Measurements from ENCODE around the gene ALG14.
"Not testable (repeated sequence)": the region's sequence is repeated elsewhere in the genome, so short reads cannot be mapped to it uniquely, and the experiment has no call there.

Gene ALG14

DNA sequence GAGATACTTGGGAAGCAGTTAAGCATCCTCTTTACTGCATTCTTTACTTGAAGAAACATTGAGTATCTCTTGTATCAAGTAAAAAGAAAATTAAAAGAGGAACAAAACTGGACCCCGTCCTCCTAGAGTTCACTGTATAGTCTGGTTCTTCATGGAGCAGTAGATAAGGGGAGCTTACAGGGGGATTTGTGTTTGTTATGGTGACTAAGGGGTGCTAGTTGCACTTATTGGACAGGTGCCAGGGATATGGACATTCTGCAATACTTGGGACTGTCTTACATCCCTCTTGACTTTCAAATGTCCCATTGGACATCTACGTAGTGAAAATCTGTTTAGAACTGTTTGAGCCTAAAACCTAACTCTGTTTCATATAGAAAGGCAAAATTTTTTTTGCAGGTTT lies 67.2 kb downstream of the ALG14 start:
- no peak for DNase-seq

DNA sequence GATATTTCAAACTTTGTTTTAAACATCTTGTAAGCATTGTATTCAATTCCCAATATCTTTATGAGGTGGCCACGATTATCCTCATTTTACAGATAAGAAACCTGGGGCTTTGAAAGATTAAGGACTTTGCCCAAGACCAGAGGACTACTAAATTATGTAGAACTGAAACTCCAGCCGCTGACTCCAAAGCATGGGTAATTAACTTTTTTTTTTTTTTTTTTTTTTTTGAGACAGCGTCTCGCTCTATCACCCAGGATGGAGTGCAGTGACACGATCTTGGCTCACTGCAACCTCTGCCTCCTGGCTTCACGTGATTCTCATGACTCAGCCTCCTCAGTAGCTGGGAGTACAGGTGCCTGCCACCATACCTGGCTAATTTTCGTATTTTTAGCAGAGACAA lies 68.7 kb downstream of the ALG14 start:
- DNase-seq = no peak

DNA sequence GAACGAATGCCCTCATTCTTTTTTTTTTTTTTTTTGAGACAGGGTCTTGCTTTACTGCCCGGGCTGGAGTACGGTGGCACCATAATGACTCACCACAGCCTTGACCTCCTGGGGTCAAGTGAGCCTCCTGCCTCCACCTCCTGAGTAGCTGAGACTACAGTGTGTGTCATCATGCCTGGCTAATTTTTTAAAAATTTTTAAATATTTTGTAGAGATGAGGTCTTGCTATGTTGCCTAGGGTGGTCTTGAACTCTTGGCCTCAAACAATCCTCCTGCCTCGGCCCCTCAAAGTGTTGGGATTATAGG lies 69.4 kb downstream of the ALG14 start:
- DNase-seq = no peak

DNA sequence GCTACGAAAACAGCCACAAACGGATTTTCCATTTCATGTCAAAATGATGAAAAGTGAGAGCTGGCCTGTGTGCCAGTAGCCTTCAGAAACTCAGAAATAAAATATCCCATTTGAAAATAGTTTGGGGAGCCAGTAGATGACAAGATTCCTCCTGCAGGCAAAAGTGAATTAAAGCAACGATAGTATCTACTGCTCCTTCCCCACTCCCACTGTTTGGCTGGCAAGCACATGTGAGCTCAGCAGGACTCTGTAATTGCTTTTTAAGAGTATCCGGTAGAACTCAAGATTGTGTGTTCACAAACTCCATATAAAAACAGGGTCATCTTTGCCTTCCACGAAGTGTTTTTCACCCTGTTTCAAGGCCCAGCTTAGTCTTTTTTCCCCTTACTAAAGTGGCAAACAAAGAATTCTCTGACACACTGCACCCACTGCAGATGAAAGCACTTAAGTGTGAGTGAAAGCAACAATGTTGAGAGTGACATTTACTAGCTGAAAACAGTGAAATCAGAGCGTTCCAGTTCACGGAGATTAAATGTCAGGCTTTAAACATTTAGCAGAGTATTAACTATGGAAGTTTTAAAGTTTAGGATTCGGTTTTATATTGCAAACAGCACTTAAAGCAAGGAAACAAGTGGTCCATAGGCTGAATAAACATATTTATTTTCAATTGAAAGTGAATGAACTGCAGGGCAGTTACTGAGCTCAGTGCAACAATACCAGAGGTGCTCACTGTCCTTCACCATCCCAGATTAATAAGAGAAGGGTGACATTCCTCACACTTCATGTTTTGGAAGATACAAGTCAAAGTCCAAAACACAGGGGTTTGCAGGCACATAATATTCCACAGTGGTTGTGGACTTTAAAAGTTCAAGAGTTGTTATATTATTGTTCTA lies 70.0 kb downstream of the ALG14 start:
- DNase-seq = no peak

DNA sequence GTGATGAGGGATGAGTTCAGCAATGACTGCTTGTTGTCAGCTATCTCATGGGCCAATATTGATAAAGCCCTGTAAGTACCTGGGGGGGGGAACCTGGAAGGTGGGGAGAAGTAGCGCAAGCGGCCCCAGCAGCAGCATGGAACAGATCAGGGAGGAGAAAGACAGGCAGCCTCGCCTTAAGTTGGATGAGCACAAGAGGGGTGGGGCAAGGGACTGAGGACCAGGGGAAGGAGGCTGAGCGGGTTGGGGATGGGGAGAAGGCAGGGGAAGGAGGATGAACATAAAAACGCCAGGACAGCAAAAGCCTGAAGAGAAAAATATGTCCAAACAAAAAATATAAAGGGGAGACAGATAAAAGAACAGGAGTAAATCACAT lies 70.6 kb downstream of the ALG14 start:
- no peak for DNase-seq

DNA sequence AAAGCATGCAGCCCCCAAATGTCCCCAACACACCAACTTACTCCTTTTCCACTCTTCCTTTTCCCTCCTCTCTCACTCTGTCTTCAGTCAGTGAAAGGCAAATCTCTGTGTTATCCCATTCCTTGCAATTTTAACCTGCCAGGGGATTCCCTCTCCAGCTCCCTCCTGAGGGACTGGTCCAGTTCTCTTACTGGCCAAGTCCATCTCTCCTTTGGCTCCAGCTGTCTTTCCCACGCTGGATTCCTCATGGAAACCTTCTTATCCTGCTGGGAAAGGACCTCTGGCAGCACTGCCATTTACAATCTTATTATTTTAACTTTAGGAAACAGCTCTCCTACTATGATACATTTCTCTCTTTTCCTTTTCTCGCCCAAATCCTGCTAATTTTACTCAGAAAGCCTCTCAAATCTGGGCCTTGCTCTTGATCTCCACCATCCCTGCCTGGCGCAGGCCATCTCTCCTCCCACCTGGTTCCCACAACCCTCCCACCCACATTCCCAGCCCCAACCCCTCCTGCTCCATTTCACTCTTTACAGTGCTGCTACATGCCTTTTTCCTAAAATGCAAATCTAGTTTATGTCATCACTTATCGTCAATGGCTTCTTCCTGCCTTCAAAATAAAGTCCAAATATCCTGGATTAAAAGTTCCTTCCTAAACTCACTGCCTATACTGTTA lies 73.2 kb downstream of the ALG14 start:
- DNase-seq = no peak

DNA sequence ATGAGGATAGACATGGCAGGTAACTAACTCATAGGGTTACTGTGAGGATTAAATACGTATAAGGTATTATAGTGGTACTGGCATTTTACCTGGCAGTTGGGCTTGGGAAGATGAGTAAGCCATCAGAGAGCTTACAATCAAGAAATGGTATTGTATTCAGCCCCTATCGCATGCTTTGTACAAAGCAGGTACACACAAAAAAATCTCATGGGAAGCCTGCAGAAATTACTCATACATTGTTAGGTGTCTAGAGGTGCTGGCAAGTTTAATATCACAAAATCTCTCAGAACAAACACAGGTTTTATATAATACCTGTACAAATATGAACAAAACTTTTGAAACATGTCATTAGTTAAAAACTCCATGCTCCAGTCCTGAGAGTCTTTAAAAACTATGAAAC lies 74.0 kb downstream of the ALG14 start:
- DNase-seq = no peak

DNA sequence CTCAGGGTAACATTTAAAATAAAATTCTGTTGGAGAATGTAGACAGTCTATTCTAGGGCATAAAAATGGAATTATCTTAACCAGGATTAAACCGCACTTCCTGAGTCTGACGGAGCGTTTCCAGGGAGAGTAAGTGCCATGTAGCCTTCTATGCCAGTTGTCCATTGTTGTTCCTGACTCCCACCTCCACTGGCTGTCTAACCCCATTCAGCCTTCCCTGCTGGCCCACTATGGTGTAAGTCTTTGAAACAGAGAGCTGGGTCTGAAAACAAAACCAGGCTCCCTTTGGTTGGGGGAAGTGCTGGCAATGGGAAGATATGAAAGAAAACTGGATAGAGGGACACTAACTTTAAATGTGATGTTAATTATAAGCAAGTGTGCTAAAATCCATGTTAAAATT lies 74.6 kb downstream of the ALG14 start:
- no peak for DNase-seq

DNA sequence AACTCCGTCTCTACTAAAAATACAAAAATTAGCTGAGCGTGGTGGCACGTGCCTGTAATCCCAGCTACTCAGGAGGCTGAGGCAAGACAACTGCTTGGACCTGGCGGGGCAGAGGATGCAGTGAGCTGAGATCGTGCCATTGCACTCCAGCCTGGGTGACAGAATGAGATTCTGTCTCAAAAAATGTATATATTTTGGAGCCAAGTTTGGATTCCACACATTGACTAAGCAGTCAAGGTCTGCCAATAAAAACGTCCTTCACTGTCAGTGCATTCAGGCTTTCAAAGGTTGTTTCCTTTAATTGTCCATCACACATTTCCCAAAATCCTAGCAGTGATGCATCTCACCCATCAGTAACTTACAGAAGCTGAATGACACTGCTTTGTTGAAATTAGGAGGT lies 77.2 kb downstream of the ALG14 start:
- not testable (repeated sequence) for DNase-seq

DNA sequence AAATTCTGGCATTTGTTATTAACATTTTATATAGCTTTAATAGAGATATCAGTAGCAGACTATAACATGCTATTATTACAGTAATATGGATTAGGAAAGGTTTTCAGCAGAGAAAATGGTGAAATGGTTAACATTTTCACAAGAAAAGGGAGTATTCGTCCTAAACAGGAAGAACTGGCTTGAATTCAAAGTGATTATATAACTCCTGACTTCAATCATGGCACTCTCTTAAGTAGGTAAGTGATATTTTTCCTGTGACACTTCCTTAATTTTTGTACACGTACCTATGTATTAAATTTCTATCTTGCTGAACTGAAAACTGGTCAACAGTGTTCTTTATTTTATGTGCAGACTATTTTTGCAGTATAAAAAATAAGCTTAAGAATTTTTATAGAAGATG lies 77.9 kb downstream of the ALG14 start:
- no peak for DNase-seq

DNA sequence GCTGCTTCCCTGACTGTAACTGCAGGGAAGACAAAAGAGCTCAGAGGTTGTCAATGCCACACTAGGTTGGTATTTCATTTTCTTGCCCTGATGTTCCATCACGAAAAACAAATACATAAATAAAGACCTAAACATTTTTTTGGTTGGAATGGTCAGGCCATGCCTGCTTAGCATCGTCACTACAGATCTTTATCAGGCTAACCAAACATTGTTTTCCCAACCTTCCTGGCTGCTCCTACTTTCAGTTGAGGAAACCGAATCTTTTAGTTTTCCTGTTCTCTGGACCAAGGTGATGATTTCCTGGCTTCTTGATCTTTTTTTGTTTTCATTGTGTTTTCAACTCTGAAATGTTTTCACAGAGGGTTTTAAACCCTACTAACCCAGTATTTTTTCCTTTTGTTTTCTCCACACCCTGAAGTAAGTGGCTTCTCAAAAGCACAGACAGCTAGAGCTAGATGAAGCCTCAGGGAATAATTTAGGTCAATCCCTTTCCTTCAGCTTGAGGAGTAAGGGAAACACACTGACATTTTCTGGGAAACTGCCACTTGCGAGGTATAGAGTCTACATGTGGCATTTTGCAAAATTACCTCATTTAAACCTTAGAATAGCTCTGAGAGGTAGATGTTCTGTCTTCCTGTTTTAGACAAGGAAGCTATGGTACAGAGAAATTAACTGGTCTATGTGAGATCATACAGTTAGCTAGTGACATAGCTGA lies 78.7 kb downstream of the ALG14 start:
- no peak for DNase-seq

DNA sequence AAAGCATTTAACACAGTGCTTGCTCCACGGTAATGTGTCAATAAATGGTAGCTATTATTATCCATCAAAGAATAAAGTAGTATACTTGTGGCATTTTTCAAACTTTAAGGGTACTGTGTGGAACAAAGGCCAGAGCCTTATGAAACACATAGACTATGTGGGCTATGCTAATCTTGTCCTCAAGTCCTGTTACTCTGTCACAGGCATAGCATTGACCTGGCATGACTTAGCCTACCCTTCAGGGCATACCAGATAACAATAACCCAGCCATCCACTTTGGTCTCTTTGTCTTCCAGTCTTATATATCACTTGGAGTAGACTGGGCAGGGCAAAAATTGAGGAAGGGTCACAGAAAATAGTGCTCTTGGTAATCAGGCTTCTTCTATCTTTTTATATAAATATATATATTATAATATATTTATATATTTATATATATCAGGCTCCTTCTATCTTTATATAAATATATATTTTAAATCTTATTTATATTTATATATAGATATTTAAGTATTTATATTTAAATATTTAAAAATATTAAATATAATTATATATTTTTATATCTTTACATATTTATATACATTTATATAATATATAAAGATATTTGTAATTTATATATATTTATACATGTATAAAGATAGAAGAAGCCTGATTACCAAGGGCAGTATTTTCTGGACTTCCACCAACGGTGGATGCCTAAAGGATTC lies 79.7 kb downstream of the ALG14 start:
- no peak for DNase-seq

DNA sequence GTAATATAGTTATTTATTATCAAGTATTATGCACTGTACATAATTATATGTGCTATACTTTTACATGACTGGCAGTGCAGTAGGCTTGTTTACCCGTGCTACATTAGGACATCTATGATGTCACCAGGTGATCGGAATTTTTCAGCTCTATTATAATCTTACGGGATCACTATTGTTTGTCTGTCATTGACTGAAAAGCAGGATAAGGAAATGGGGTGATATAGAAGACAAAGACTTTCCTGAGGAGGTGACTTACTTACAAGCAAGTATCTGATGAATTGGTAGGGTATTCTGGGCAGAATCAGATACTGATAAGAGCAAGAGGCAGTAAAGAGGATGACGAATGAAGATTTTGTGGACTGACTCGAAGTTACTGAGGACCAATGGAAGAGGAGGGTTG lies 80.6 kb downstream of the ALG14 start:
- DNase-seq = no peak

DNA sequence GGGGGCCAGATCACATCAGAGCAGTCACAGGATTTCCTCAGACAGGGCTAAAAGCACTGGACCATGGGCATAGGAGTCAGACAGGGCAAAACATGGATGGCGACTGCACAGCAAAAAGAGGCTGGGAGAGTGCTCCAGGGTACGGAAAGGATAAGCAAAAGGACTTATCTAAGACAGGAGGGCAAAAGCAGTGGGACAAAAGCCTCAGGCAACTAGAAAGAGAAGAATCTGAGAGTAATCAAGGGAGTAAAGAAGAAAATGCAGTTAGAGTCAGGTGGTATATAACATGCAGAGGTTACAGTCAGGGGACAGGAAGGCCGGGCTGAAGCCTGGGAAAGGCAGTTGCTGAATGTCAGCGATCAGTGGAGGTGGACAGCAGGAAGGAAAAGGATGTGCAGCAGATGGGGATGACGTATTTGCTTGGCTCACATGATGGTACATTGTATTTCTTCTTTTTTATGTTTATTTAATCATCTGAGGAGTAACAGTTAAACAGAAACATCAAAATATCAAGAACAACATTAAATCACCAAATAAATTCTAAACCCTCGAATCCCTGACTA lies 82.8 kb downstream of the ALG14 start:
- DNase-seq = peak; percentile 47

DNA sequence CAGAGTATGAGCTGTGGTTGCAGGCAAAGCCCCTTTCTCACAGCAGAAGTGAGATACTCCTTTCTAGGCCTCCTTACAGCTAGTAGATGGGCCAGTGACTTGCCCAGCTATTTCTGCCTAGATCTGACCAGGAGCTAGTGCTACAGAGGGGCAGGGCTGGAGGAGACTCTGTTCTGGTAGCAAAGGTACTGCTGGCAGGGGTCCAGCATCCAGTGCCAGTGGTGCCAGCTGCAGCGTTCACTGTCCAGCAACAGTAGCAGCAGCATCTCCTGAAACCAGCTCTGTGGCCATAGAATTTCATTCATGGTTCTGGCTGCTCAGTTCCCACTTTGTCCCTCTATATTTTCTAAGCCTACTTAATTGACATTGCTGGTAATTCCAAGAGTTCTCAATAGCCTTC lies 83.4 kb downstream of the ALG14 start:
- no peak for DNase-seq

DNA sequence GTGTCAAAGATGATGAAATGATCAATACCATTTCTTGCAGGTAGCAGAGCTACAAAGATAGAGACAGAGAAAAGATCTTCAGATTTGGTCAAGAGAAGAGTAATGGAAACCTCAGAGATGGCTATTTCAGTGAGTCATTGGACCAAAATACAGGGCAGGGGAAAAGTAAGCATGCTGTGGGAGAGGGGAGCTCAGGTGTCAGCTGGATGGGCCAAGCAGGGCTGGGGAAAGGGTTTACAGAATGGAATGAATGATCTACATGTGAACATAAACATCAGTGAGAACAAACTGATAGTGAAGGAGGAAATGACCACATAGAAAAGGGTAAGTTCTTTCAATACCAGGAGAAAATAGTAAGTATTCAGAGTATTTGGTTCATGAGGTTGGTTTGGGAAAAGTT lies 84.4 kb downstream of the ALG14 start:
- DNase-seq = no peak

DNA sequence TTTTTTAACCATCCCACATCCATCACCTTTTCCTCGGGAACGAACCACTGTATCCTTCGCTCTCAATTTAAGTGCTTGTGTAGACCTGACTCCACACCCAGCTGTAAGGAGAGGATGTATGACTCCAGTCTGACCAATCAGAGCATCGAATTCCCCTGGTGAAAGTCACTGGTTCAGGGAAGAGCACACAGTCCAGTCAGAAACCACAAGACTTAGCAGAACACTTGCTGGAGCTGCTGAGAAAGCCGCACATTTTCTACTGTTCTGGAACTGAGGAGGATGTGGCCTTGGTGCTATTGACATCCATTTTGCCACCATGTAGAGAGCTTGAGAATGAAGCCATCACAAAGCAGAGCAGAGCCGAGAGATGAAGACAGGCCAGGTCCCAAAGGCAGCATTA lies 86.0 kb downstream of the ALG14 start:
- no peak for DNase-seq

DNA sequence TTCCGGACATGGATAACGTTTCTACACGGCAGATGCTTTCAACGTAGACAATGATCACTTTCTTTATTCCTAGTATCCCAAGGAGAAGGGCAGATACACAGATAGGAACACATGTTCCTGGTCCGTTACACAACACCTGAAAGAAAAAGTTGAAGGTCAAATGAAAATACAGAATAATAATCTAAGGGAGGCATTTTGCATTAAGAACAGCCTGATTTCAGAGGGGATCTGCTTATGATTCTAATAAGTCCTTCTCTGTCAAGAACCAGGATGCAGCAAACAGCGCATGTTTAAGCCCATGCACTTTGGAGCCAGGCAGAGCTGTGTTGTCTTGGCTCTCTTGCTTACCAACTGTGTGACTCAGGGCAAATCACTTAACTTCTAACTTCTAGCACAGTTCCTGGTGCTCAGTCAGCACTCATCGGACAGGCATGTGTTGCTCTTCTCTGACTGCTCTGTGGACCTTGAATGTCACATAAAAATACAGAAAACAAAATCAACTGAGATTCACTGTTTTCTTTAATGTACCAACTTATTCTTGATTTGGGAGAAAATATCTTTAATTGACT lies 89.5 kb downstream of the ALG14 start:
- no peak for DNase-seq

DNA sequence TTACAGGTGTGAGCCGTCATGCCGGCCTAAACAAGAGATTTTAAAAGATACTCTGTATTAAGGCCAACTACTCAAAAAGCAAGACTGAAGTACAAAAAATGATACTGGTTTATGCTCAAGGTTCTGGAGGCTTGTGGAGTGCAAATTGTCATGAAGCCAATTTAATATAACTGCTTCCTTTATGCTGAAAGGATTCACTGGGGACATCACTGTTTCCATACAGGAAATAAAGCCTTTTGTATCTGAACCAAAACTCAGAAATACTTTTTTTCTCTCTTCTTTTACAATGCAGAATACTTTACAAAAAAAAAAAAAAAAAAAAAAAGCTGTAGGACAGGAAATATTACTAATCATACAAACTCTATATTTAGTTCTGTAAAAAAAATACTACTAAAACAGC lies 90.4 kb downstream of the ALG14 start:
- no peak for DNase-seq

DNA sequence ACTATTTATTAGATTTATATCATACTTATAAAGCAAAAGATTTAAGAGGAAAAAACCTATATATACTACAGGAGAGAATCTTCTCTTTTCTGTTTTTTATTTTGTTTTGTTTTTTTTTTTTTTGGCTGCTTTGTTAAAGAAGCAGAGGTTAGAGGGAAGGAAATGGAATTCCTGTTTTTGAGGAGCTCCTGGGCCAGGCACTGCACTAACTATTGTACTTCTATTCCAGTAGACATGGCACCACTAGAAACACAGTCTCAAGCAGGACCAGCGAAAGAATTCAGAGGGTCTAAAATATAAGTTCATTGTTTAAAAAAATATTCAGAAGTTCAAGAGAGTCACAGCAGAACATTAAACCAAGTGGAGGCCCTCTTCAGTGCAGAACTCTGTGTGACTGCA lies 91.2 kb downstream of the ALG14 start:
- DNase-seq = no peak

DNA sequence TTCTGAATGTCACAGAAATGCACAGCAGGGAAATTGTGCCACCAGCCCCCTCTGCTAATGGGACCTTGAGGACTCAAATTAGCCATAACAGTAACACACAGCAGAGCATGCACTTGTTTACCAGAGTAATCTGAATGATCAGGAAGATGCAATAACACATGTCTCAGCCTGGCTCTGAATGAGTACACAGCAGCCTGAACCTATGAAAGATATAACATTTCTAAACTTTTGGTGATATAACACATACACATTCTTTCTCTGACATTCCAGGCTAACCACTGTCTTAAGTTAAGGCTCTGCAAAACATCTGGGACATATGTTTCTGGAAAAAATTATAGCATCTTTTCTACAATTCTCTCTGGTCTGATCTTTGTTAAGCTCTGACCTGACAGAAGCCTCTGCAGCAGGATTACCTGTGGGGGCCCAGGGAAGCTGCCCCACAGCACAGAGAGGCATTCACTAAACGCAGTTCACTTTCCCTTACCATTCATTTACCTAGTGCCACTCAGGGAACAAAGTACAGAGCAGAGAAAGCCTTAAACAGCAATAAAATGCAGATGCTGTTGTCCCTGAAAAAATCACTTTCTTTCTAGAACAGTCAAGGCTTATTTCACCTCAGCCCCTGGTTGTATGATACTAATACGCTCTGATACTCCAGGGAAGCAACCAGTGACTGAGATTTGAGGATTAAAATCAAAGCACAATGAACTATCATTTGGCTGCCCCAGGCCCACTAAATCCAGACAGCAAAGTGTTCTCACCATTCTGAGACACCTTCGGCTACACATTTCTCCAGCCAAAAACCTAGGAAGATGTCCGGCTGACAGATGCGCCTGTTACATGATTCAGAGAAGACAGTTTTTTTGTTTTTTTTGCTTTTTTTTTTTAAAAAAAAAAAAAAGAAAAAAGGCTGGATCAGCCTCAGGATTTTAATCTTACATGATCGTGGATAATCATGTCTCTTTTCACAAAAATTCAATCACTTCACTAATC lies 91.9 kb downstream of the ALG14 start:
- DNase-seq = no peak

All from NCI-H1694 treated with DMSO at 0.1 percent for 48 hours (cell line).